HuH-7.5 (cell line): ENCODE measurements around the gene RNF208.

Experiments used
- DNase-seq: peaks from one replicate; pipeline ENCODE4 v3.0.0; 2011; ENCODE audit warnings: low spot score

RNF208 gene

GRCh38 chr9:137227853-137228505 is 5.9 kb upstream of the RNF208 start:
- no peak for DNase-seq

GRCh38 chr9:137227054-137227852 is 5.2 kb upstream of the RNF208 start, which contains the start of gene RNF224:
Gene RNF224 (plus strand): TSS chr9:137227502. CDS start chr9:137228336, 834 bp downstream.
- peak; percentile 98 for DNase-seq

- no peak for DNase-seq
These were observed 4.5 kb upstream of the RNF208 start for GRCh38 chr9:137226338-137227053.

- no peak for DNase-seq
These were observed 3.8 kb upstream of the RNF208 start for GRCh38 chr9:137225699-137226331.

- no peak for DNase-seq
These were observed 3.0 kb upstream of the RNF208 start, which contains the start of gene CYSRT1 for GRCh38 chr9:137224830-137225694. Gene CYSRT1 (plus strand): TSS chr9:137225174. CDS start chr9:137225622, 448 bp downstream.

GRCh38 chr9:137223078-137223970 is 1.3 kb upstream of the RNF208 start:
- peak; percentile 99 for DNase-seq

- peak; percentile 79 for DNase-seq
These were observed 431 bp downstream of the RNF208 start for GRCh38 chr9:137221506-137222111.

- no peak for DNase-seq
These were observed 940 bp downstream of the RNF208 start for GRCh38 chr9:137221095-137221505.

- no peak for DNase-seq
These were observed 1.5 kb downstream of the RNF208 start for GRCh38 chr9:137220317-137221094.

- no peak for DNase-seq
These were observed 2.2 kb downstream of the RNF208 start for GRCh38 chr9:137219757-137220316.

- peak; percentile 80 for DNase-seq
These were observed 3.2 kb downstream of the RNF208 start for GRCh38 chr9:137218754-137219271.

- no peak for DNase-seq
These were observed 3.8 kb downstream of the RNF208 start for GRCh38 chr9:137218212-137218753.

- no peak for DNase-seq
These were observed 4.5 kb downstream of the RNF208 start for GRCh38 chr9:137217276-137218211.

- DNase-seq, result no peak
These were observed 5.7 kb downstream of the RNF208 start for GRCh38 chr9:137216188-137216965.

GRCh38 chr9:137215196-137215986 is 6.6 kb downstream of the RNF208 start:
- DNase-seq, result no peak
